ENCODE data around the gene MUC2. TPM values are rescaled to one million over a fixed set of nuclear protein-coding genes. Genes with fewer than 3 reads are reported as not detected.
"Not testable (repeated sequence)": the region's sequence is repeated elsewhere in the genome, so short reads cannot be mapped to it uniquely, and the experiment has no call there.

MUC2 gene
- total RNA-seq, 1 donor from 2014 or later = not detected

GRCh38 chr11:1111545-1112212, 37.0 kb downstream of the MUC2 start:
- intact Hi-C loops (cut with DNase I) = no loop called here
- DNase-seq (peak; percentile 21), ATAC-seq (ENCODE audit: poor library complexity) (no peak)

GRCh38 chr11:1112351-1113191, 37.9 kb downstream of the MUC2 start:
- no peak for ATAC-seq (ENCODE audit: poor library complexity)
- intact Hi-C loops (cut with DNase I) = no loop called here
- DNase-seq = peak; percentile 20

- intact Hi-C loops (cut with DNase I) = no loop called here
- no peak for ATAC-seq (ENCODE audit: poor library complexity)
- DNase-seq = peak; percentile 34
Measured at GRCh38 chr11:1113405-1114201, 38.9 kb downstream of the MUC2 start.

- intact Hi-C loops (cut with DNase I); ATAC-seq (ENCODE audit: poor library complexity): not testable (repeated sequence)
- DNase-seq = peak; percentile 6
Measured at GRCh38 chr11:1115292-1115691, 40.6 kb downstream of the MUC2 start.

- ATAC-seq (ENCODE audit: poor library complexity) (no peak), DNase-seq (peak; percentile 17)
- intact Hi-C loops (cut with DNase I) = no loop called here
Measured at GRCh38 chr11:1116104-1116503, 41.4 kb downstream of the MUC2 start.

GRCh38 chr11:1116666-1117390, 42.2 kb downstream of the MUC2 start:
- intact Hi-C loops (cut with DNase I) = no loop called here
- ATAC-seq (ENCODE audit: poor library complexity) (no peak), DNase-seq (peak; percentile 36)

GRCh38 chr11:1117992-1118391, 43.3 kb downstream of the MUC2 start:
- DNase-seq = peak; percentile 14
- no peak for ATAC-seq (ENCODE audit: poor library complexity)
- intact Hi-C loops (cut with DNase I) = no loop called here

GRCh38 chr11:1118755-1119603, 44.3 kb downstream of the MUC2 start:
- DNase-seq (peak; percentile 25), ATAC-seq (ENCODE audit: poor library complexity) (no peak)
- intact Hi-C loops (cut with DNase I) = no loop called here

- DNase-seq (no peak), ATAC-seq (ENCODE audit: poor library complexity) (no peak)
- intact Hi-C loops (cut with DNase I) = no loop called here
Measured at GRCh38 chr11:1119604-1120146, 45.0 kb downstream of the MUC2 start.

GRCh38 chr11:1120532-1121330, 46.1 kb downstream of the MUC2 start:
- DNase-seq (no peak), ATAC-seq (ENCODE audit: poor library complexity) (no peak)
- intact Hi-C loops (cut with DNase I) = no loop called here

- ATAC-seq (ENCODE audit: poor library complexity) (no peak), DNase-seq (no peak)
- intact Hi-C loops (cut with DNase I) = no loop called here
Measured at GRCh38 chr11:1121331-1121812, 46.7 kb downstream of the MUC2 start.

GRCh38 chr11:1121813-1122663, 47.4 kb downstream of the MUC2 start:
- intact Hi-C loops (cut with DNase I) = no loop called here
- ATAC-seq (ENCODE audit: poor library complexity) (no peak), DNase-seq (peak; percentile 32)

GRCh38 chr11:1122664-1123002, 48.0 kb downstream of the MUC2 start:
- intact Hi-C loops (cut with DNase I) = no loop called here
- DNase-seq (no peak), ATAC-seq (ENCODE audit: poor library complexity) (no peak)

- ATAC-seq (ENCODE audit: poor library complexity) (no peak), DNase-seq (no peak)
- intact Hi-C loops (cut with DNase I) = no loop called here
Measured at GRCh38 chr11:1123970-1124369, 49.3 kb downstream of the MUC2 start.

Measured in Right ventricle myocardium superior (tissue), 1 donor.